Neuronal stem cell (in vitro differentiated cells): ENCODE results near the gene HMGB1.

Experiments
- DNase-seq: peaks from one replicate; pipeline ENCODE4 v3.0.0-alpha.2; 2013; ENCODE audit warnings: low spot score
- H2AFZ ChIP-seq: one replicate; pipeline ENCODE4 v1.6.1; 2013; ENCODE audit warnings: mild to moderate bottlenecking, low read length, inconsistent platforms
- H2AK5ac ChIP-seq: 2 replicates; pipeline ENCODE4 v1.6.1; 2013; ENCODE audit warnings: low read depth, mild to moderate bottlenecking, inconsistent platforms, low read length, moderate library complexity, mixed read lengths
- H2BK120ac ChIP-seq: 2 replicates; pipeline ENCODE4 v1.6.1; 2013; ENCODE audit warnings: low read depth, mild to moderate bottlenecking, inconsistent platforms, low read length, moderate library complexity, mixed read lengths
- H2BK12ac ChIP-seq: one replicate; pipeline ENCODE4 v1.6.1; 2013; ENCODE audit warnings: low read length, inconsistent platforms
- H2BK15ac ChIP-seq: 2 replicates; pipeline ENCODE4 v1.6.1; 2013; ENCODE audit warnings: mild to moderate bottlenecking, low read length, inconsistent platforms, mixed read lengths
- H2BK5ac ChIP-seq: one replicate; pipeline ENCODE4 v1.6.1; 2013; ENCODE audit warnings: inconsistent platforms, mild to moderate bottlenecking, low read length, moderate library complexity
- H3K14ac ChIP-seq: one replicate; pipeline ENCODE4 v1.6.1; 2013; ENCODE audit warnings: low read length, inconsistent platforms
- H3K18ac ChIP-seq: 2 replicates; pipeline ENCODE4 v1.6.1; 2013; ENCODE audit warnings: low read length, inconsistent platforms
- H3K23ac ChIP-seq: 2 replicates; pipeline ENCODE4 v1.6.1; 2013; ENCODE audit warnings: low read depth, mild to moderate bottlenecking, mixed read lengths, low read length, inconsistent platforms; ENCODE audit not compliant: poor library complexity
- H3K27ac ChIP-seq: replicated peaks from 3 replicates; pipeline ENCODE4 v1.5.1; 2013; ENCODE audit warnings: low read length, inconsistent platforms
- H3K27me3 ChIP-seq, 3 experiments: 2 replicates each; pipeline ENCODE4 v1.6.1; 2013; ENCODE audit warnings: low read length in 3 of 3, mild to moderate bottlenecking in 2 of 3, inconsistent platforms in 1 of 3, low read depth in 1 of 3, mixed read lengths in 1 of 3, moderate library complexity in 1 of 3; ENCODE audit not compliant: control insufficient read depth in 3 of 3, insufficient read depth in 3 of 3
- H3K36me3 ChIP-seq, 2 donors: replicated peaks in 1 of 2; 2 replicates each; pipeline ENCODE4 v1.6.1; 2013; ENCODE audit warnings: low read length in 2 of 2; ENCODE audit not compliant: control insufficient read depth in 2 of 2, insufficient read depth in 2 of 2
- H3K4ac ChIP-seq: 2 replicates; pipeline ENCODE4 v1.6.1; 2013; ENCODE audit warnings: inconsistent platforms, mild to moderate bottlenecking, low read length, moderate library complexity
- H3K4me1 ChIP-seq, 2 donors: 1 replicate in 1 of 2; 2 replicates in 1 of 2; pipeline ENCODE4 v1.6.1; 2013; ENCODE audit warnings: low read length in 2 of 2, low read depth in 1 of 2; ENCODE audit not compliant: control insufficient read depth in 2 of 2, insufficient read depth in 1 of 2
- H3K4me2 ChIP-seq: one replicate; pipeline ENCODE4 v1.6.1; 2013; ENCODE audit warnings: mild to moderate bottlenecking, low read length, inconsistent platforms; ENCODE audit not compliant: insufficient read depth, poor library complexity, severe bottlenecking
- H3K4me3 ChIP-seq, 2 donors: 2 replicates each; pipeline ENCODE4 v1.5.1; 2013; ENCODE audit warnings: low read length in 2 of 2, mild to moderate bottlenecking in 2 of 2, inconsistent platforms in 1 of 2, moderate library complexity in 1 of 2
- H3K79me1 ChIP-seq: one replicate; pipeline ENCODE4 v1.6.1; 2013; ENCODE audit warnings: low read depth, mild to moderate bottlenecking, inconsistent platforms, low read length, moderate library complexity
- H3K9ac ChIP-seq: one replicate; pipeline ENCODE4 v1.6.1; 2013; ENCODE audit warnings: mild to moderate bottlenecking, low read depth, low read length, inconsistent platforms; ENCODE audit not compliant: poor library complexity
- H3K9me3 ChIP-seq, 2 donors: replicated peaks in 1 of 2; 2 replicates each; pipeline versions ENCODE3 to v1.6.1; 2013; ENCODE audit warnings: low read length in 2 of 2, mild to moderate bottlenecking in 2 of 2, inconsistent platforms in 1 of 2, low read depth in 1 of 2, mixed read lengths in 1 of 2, moderate library complexity in 1 of 2; ENCODE audit not compliant: control insufficient read depth in 2 of 2, insufficient read depth in 1 of 2
- H4K8ac ChIP-seq: one replicate; pipeline ENCODE4 v1.6.1; 2013; ENCODE audit warnings: low read depth, mild to moderate bottlenecking, inconsistent platforms, low read length, moderate library complexity
- H4K91ac ChIP-seq: one replicate; pipeline ENCODE4 v1.6.1; 2013; ENCODE audit warnings: low read length, low read depth, mild to moderate bottlenecking, inconsistent platforms; ENCODE audit not compliant: poor library complexity
- WGBS, 2 donors: extraction: QIAGEN DNeasy Blood & Tissue Kit; methylation state at CpG; one replicate each; pipeline ENCODE4 v1.1.7; 2013; ENCODE audit warnings: missing lambda C conversion rate in 2 of 2, mixed read lengths in 1 of 2; ENCODE audit not compliant: insufficient read length in 2 of 2, insufficient replicate concordance in 1 of 2; ENCODE audit errors: extremely low coverage in 2 of 2; 5-methylcytosine and 5-hydroxymethylcytosine counted together

HMGB1 gene

GRCh38 chr13:30477346-30478195 lies 11.8 kb upstream of the HMGB1 start:
- H3K27me3 ChIP-seq: no peaks in the 10 kb centered on the region
- H3K23ac ChIP-seq: no peak overlapping the region
- no peak overlapping the region for H2BK12ac ChIP-seq
- no peaks in the 10 kb centered on the region for H3K36me3 ChIP-seq
- no peaks in the 10 kb centered on the region for H3K79me1 ChIP-seq
- H2BK15ac ChIP-seq: no peak overlapping the region
- no peak overlapping the region for H3K27ac ChIP-seq
- H2BK120ac ChIP-seq: no peak overlapping the region
- H3K9ac ChIP-seq: no peak overlapping the region
- no peak overlapping the region for H3K14ac ChIP-seq
- DNase-seq: no peak
- H3K18ac ChIP-seq: peak overlapping the region; percentile 2
- H3K9me3 ChIP-seq: no peaks in the 10 kb centered on the region
- H3K4me3 ChIP-seq: no peak overlapping the region
- no peak overlapping the region for H2AK5ac ChIP-seq
- H4K8ac ChIP-seq: no peak overlapping the region
- H3K4me1 ChIP-seq: peaks cover 0 to 10% of the 10 kb centered on the region in 2 donors
- no peak overlapping the region for H2BK5ac ChIP-seq
- no peak overlapping the region for H3K4ac ChIP-seq
- no peak overlapping the region for H3K4me2 ChIP-seq
- H4K91ac ChIP-seq: no peak overlapping the region
- H2AFZ ChIP-seq: peak overlapping the region; percentile 81
- WGBS, 2 donors: no CpG with 5 or more reads among the region's 4 CpGs

- no CpG with 5 or more reads among the region's 1 CpG for WGBS, 2 donors
- Histone ChIP-seq H2BK5ac (no peak overlapping the region), H3K4me3 (no peak overlapping the region), H3K4me1 (peaks cover 0 to 7% of the 10 kb centered on the region in 2 donors), H3K79me1 (no peaks in the 10 kb centered on the region), H3K9me3 (no peaks in the 10 kb centered on the region), H2BK15ac (no peak overlapping the region), H3K18ac (no peak overlapping the region), H2BK120ac (no peak overlapping the region), H3K9ac (no peak overlapping the region), H3K27me3 (no peaks in the 10 kb centered on the region), H4K91ac (no peak overlapping the region), H3K14ac (no peak overlapping the region), H3K36me3 (no peaks in the 10 kb centered on the region), H2BK12ac (no peak overlapping the region), H3K4me2 (no peak overlapping the region), H3K4ac (no peak overlapping the region), H3K23ac (no peak overlapping the region), H2AK5ac (no peak overlapping the region), H4K8ac (no peak overlapping the region), H2AFZ (no peak overlapping the region), H3K27ac (no peak overlapping the region)
- DNase-seq: no peak
Observed at GRCh38 chr13:30473675-30474074, 7.9 kb upstream of the HMGB1 start.

DNA sequence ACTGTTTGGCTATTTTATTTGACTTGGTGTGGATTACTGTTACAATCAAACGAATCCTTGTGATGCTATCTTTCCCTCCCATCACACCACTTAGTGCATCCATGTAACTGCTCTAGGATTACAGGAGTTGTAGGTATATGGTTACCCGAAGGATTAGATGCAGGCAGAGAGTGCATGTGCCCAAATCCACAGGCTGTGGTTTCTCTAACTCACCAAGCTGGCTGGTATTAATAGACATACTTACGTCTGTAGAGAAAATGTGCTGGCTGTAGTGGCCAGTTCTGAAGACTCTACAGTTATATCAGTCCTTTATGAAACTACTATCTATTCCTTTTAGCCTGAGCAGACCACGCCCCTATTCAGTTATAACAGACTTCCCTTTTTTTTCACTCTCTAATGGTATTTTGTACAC lies 1.1 kb upstream of the HMGB1 start:
- H4K91ac ChIP-seq: no peak overlapping the region
- no peaks in the 10 kb centered on the region for H3K9me3 ChIP-seq
- no peak for DNase-seq
- no peak overlapping the region for H3K27ac ChIP-seq
- no peak overlapping the region for H3K4me2 ChIP-seq
- H3K4me1 ChIP-seq: peaks cover 4 to 11% of the 10 kb centered on the region in 2 donors
- no peak overlapping the region for H2BK120ac ChIP-seq
- H2BK12ac ChIP-seq: no peak overlapping the region
- no peak overlapping the region for H3K23ac ChIP-seq
- peaks cover 3 to 21% of the 10 kb centered on the region in 2 donors for H3K36me3 ChIP-seq
- H2BK5ac ChIP-seq: no peak overlapping the region
- peak overlapping the region in 1 of 2 donors; percentile 81 for H3K4me3 ChIP-seq
- H3K79me1 ChIP-seq: peaks cover 2% of the 10 kb centered on the region
- no peak overlapping the region for H3K14ac ChIP-seq
- H2BK15ac ChIP-seq: no peak overlapping the region
- H3K4ac ChIP-seq: no peak overlapping the region
- WGBS, 2 donors: no CpG with 5 or more reads among the region's 4 CpGs
- no peak overlapping the region for H3K9ac ChIP-seq
- no peak overlapping the region for H3K18ac ChIP-seq
- peak overlapping the region; percentile 80 for H2AFZ ChIP-seq
- no peak overlapping the region for H4K8ac ChIP-seq
- no peak overlapping the region for H2AK5ac ChIP-seq
- H3K27me3 ChIP-seq: no peaks in the 10 kb centered on the region

- peaks cover 2% of the 10 kb centered on the region for H3K79me1 ChIP-seq
- no CpG with 5 or more reads among the region's 11 CpGs for WGBS, 2 donors
- H3K27me3 ChIP-seq: no peaks in the 10 kb centered on the region
- DNase-seq: no peak
- peak overlapping the region; percentile 80 for H2AFZ ChIP-seq
- peak overlapping the region; percentile 22 for H3K9ac ChIP-seq
- peak overlapping the region; percentile 85 for H3K27ac ChIP-seq
- H4K91ac ChIP-seq: no peak overlapping the region
- no peak overlapping the region for H2BK15ac ChIP-seq
- H3K4ac ChIP-seq: no peak overlapping the region
- H2BK12ac ChIP-seq: no peak overlapping the region
- no peaks in the 10 kb centered on the region for H3K9me3 ChIP-seq
- H2AK5ac ChIP-seq: no peak overlapping the region
- H4K8ac ChIP-seq: no peak overlapping the region
- H2BK120ac ChIP-seq: no peak overlapping the region
- H3K36me3 ChIP-seq: peaks cover 4 to 26% of the 10 kb centered on the region in 2 donors
- no peak overlapping the region for H3K23ac ChIP-seq
- peaks cover 4 to 11% of the 10 kb centered on the region in 2 donors for H3K4me1 ChIP-seq
- H3K14ac ChIP-seq: no peak overlapping the region
- no peak overlapping the region for H2BK5ac ChIP-seq
- peak overlapping the region; percentile 58 for H3K4me2 ChIP-seq
- H3K4me3 ChIP-seq: peak overlapping the region; percentile 65 to 81
- H3K18ac ChIP-seq: no peak overlapping the region
Observed at GRCh38 chr13:30466358-30466714, 600 bp upstream of the HMGB1 start.
